Endodermal cell (in vitro differentiated cells): ENCODE results near the gene ESRRA. TPM values are rescaled to one million over a fixed set of nuclear protein-coding genes. Genes with fewer than 3 reads are reported as not detected.

ENCODE experiments used
- DNase-seq: peaks from one replicate; pipeline ENCODE4 v3.0.0-alpha.2; 2017
- H3K27ac ChIP-seq: 2 replicates; pipeline ENCODE4 v1.5.1; 2013; ENCODE audit warnings: mild to moderate bottlenecking, low read depth, low read length, moderate library complexity
- H3K27me3 ChIP-seq: 2 replicates; pipeline ENCODE4 v1.6.1; 2013; ENCODE audit warnings: mild to moderate bottlenecking, low read length, moderate library complexity; ENCODE audit not compliant: insufficient read depth, control insufficient read depth, poor library complexity, severe bottlenecking
- H3K36me3 ChIP-seq: 2 replicates; pipeline ENCODE4 v1.7.0; 2013; ENCODE audit warnings: mild to moderate bottlenecking, low read length, moderate library complexity; ENCODE audit not compliant: control insufficient read depth, insufficient read depth
- H3K4me1 ChIP-seq: one replicate; pipeline ENCODE4 v1.7.0; 2013; ENCODE audit warnings: low read length; ENCODE audit not compliant: control insufficient read depth, insufficient read depth
- H3K4me3 ChIP-seq: 2 replicates; pipeline ENCODE4 v1.5.1; 2013; ENCODE audit warnings: mild to moderate bottlenecking, low read length, moderate library complexity
- H3K9ac ChIP-seq: 2 replicates; pipeline ENCODE4 v1.6.1; 2013; ENCODE audit warnings: mild to moderate bottlenecking, low read length, moderate library complexity; ENCODE audit not compliant: poor library complexity, severe bottlenecking; ENCODE audit errors: extremely low read depth
- H3K9me3 ChIP-seq: 2 replicates; pipeline ENCODE4 v1.6.1; 2013; ENCODE audit warnings: mild to moderate bottlenecking, low read length, moderate library complexity; ENCODE audit not compliant: control insufficient read depth
- H3K27ac Mint-ChIP-seq: 2 replicates; pipeline ENCODE4 v1.8.0; 2020; ENCODE audit warnings: mixed read lengths
- H3K27me3 Mint-ChIP-seq: 2 replicates; pipeline ENCODE4 v1.8.0; 2021; ENCODE audit warnings: mild to moderate bottlenecking, mixed read lengths; ENCODE audit not compliant: insufficient read depth
- H3K36me3 Mint-ChIP-seq: 2 replicates; pipeline ENCODE4 v1.8.0; 2020; ENCODE audit warnings: low read depth, mixed read lengths
- H3K4me1 Mint-ChIP-seq: 2 replicates; pipeline ENCODE4 v1.8.0; 2020; ENCODE audit warnings: mixed read lengths
- H3K4me3 Mint-ChIP-seq: 2 replicates; pipeline ENCODE4 v1.8.0; 2020; ENCODE audit warnings: mild to moderate bottlenecking, moderate library complexity, mixed read lengths
- H3K9me3 Mint-ChIP-seq: 2 replicates; pipeline ENCODE4 v1.8.0; 2020; ENCODE audit warnings: mild to moderate bottlenecking, mixed read lengths
- CTCF ChIP-seq: fragments of 200-600 bp; sonication (generic); conservative IDR thresholded peaks from 2 replicates; pipeline ENCODE4 v1.5.0; 2021; ENCODE audit warnings: antibody characterized with exemption, mild to moderate bottlenecking
- WGBS, 2 experiments: methylation state at CpG; one replicate each; pipeline versions ENCODE4 v1.1.5 to v1.1.7; 2013; ENCODE audit warnings: missing lambda C conversion rate in 2 of 2, mixed read lengths in 1 of 2; ENCODE audit not compliant: insufficient coverage in 1 of 2, insufficient read length in 1 of 2; 5-methylcytosine and 5-hydroxymethylcytosine counted together
- total RNA-seq, 2 donors: library from RNA; stranded (reverse); fragmentation: NEBNext Ultra II Directional in 1 of 2; extraction: Animal tissue kit (Norgen Biotek cat#: 25700) in 1 of 2; gene quantifications; 2 replicates in 1 of 2; 3 replicates in 1 of 2; pipeline ENCODE4 v1.2.1, GENCODE V29; 2021

The ESRRA gene
- total RNA-seq, 2 donors from 2014 or later = 22.8 to 34.5 TPM

- Histone ChIP-seq H3K9ac (no peak overlapping the region), H3K27me3 (no peaks in the 10 kb centered on the region), H3K9me3 (no peaks in the 10 kb centered on the region), H3K4me3 (no peak overlapping the region), H3K4me1 (no peaks in the 10 kb centered on the region), H3K36me3 (no peaks in the 10 kb centered on the region), H3K27ac (no peak overlapping the region)
- no peak for TF ChIP-seq CTCF
- Mint-ChIP-seq H3K36me3 (peaks cover 3% of the 10 kb centered on the region), H3K27me3 (peaks cover 13% of the 10 kb centered on the region), H3K9me3 (no peaks in the 10 kb centered on the region), H3K4me1 (peaks cover 7% of the 10 kb centered on the region), H3K27ac (no peak overlapping the region), H3K4me3 (peak overlapping the region; percentile 59)
- DNase-seq = no peak
- 93 to 94% methylated on average over 6 to 21 of the region's 21 CpGs for WGBS, 2 experiments
Measured at GRCh38 chr11:64341429-64341828, 36.1 kb downstream of the ESRRA start.

DNA sequence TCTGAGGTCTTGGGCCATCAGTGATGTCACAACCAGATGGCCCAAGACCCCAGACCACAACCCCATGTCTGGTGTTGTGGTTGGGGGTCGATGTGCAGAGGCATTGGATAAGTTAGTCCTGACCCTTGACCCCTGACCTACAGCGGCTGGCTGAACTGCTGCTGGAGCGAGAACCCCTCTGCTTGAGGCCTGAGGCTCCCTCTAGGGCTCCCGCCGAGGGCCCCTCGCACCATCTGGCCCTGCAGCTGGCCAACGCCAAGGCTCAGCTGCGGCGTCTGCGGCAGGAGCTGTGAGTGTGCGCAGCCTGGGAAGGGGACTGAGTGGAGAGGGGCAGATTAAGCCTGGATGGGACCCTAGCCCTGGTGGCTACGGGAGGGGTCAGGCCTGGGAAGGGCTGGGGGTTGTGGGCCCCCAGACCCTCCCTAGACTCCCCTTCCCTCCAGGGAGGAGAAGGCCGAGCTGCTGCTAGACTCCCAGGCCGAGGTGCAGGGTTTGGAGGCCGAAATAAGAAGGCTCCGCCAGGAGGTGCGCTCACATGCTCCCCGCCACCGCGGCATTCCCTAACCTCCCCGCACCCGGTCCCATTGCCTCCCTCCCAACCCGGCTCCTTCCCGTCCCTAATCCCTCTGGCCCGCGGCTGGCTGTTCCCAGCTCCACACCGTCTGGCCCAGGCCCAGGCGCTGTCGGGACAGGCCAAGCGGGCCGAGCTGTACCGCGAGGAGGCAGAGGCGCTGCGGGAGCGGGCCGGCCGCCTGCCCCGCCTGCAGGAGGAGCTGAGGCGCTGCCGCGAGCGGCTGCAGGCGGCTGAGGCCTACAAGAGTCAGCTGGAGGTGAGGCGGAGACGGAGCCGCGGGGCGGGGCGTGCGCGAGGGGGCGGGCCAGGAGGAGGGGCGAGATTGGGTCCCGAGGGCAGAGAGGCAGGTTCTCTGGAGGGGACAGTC lies 36.8 kb downstream of the ESRRA start:
- Histone ChIP-seq H3K9me3 (no peaks in the 10 kb centered on the region), H3K27ac (peak overlapping the region; percentile 73), H3K27me3 (no peaks in the 10 kb centered on the region), H3K9ac (peak overlapping the region; percentile 34), H3K36me3 (no peaks in the 10 kb centered on the region), H3K4me1 (no peaks in the 10 kb centered on the region), H3K4me3 (peak overlapping the region; percentile 49)
- H3K9me3 Mint-ChIP-seq = no peaks in the 10 kb centered on the region
- H3K4me1 Mint-ChIP-seq = peaks cover 7% of the 10 kb centered on the region
- peak overlapping the region; percentile 59 for H3K4me3 Mint-ChIP-seq
- no peak overlapping the region for H3K27ac Mint-ChIP-seq
- peaks cover 13% of the 10 kb centered on the region for H3K27me3 Mint-ChIP-seq
- DNase-seq = peak; percentile 99
- WGBS, 2 experiments = 29 to 34% methylated on average over 34 to 55 of the region's 55 CpGs
- peak; percentile 71 for TF ChIP-seq CTCF
- H3K36me3 Mint-ChIP-seq = peaks cover 3% of the 10 kb centered on the region

- Histone ChIP-seq H3K9ac (no peak overlapping the region), H3K27ac (no peak overlapping the region), H3K27me3 (no peaks in the 10 kb centered on the region), H3K9me3 (no peaks in the 10 kb centered on the region), H3K36me3 (no peaks in the 10 kb centered on the region), H3K4me1 (no peaks in the 10 kb centered on the region), H3K4me3 (no peak overlapping the region)
- no peak for DNase-seq
- Mint-ChIP-seq H3K27ac (no peak overlapping the region), H3K4me3 (peak overlapping the region; percentile 59), H3K9me3 (no peaks in the 10 kb centered on the region), H3K36me3 (peaks cover 3% of the 10 kb centered on the region), H3K4me1 (peaks cover 7% of the 10 kb centered on the region), H3K27me3 (peaks cover 13% of the 10 kb centered on the region)
- no peak for TF ChIP-seq CTCF
- 80 to 89% methylated on average over 16 to 28 of the region's 29 CpGs for WGBS, 2 experiments
Measured at GRCh38 chr11:64342869-64343745, 37.8 kb downstream of the ESRRA start.
